Esophagus squamous epithelium (tissue), 4 donors: ENCODE measurements around the gene KRTAP22-2.

Experiments used
- CTCF ChIP-seq, 6 experiments: fragments of 450-650 bp in 4 of 6; fragments of 200-600 bp in 2 of 6; sonication (generic) in 2 of 6; IDR thresholded peaks; one replicate each; pipeline ENCODE4 v1.5.1; 2016 to 2019; ENCODE audit warnings: antibody characterized with exemption in 6 of 6, mild to moderate bottlenecking in 4 of 6, moderate library complexity in 4 of 6
- POLR2A ChIP-seq, 4 donors: fragments of 450-650 bp; IDR thresholded peaks; one replicate each; pipeline ENCODE4 v1.6.1; 2017; ENCODE audit warnings: antibody characterized with exemption in 4 of 4, mild to moderate bottlenecking in 4 of 4, moderate library complexity in 3 of 4

GRCh38 chr21:30623362-30623761, 33.2 kb upstream of the KRTAP22-2 start:
- TF ChIP-seq POLR2A (IDR thresholded peaks at IDR 0.05) = no peak
- no peak for TF ChIP-seq CTCF (IDR thresholded peaks at IDR 0.05)
